ENCODE results near the gene LRIT1. TPM values are rescaled to one million over a fixed set of nuclear protein-coding genes. Genes with fewer than 3 reads are reported as not detected.
A peak's percentile ranks its signal among the peaks of the same experiment; 100 is the strongest.

The LRIT1 gene
- total and polyA plus RNA-seq, 2 of the 8 experiments (the other 6 are each of a cell fraction or from before 2014, with no cell fraction given), result 0.03 TPM; not detected in 1

- Histone ChIP-seq H3K14ac (ENCODE audit: insufficient read length) (no peak overlapping the region), H3K4me2 (ENCODE audit: insufficient read depth in 1 of 2, low read depth in 2 of 2, low read length in 2 of 2) (no peak overlapping the region), H3K27ac (ENCODE audit: low read depth, low read length) (no peak overlapping the region), H2BK5ac (ENCODE audit: low read depth, low read length) (no peak overlapping the region), H3K4ac (replicated peaks; ENCODE audit: insufficient read length, low read depth, low read length) (no peak overlapping the region), H3K79me2 (ENCODE audit: control insufficient read depth in 1 of 2, insufficient read depth in 2 of 2, low read length in 2 of 2) (no peaks in the 10 kb centered on the region), H2BK15ac (ENCODE audit: low read length) (no peak overlapping the region), H2AK5ac (ENCODE audit: low read depth, low read length) (no peak overlapping the region), H3K79me1 (ENCODE audit: low read depth, low read length) (no peaks in the 10 kb centered on the region), H4K8ac (ENCODE audit: extremely low read depth, insufficient read depth, low read length) (no peak overlapping the region), H3K23ac (ENCODE audit: insufficient read length) (no peak overlapping the region), H2AFZ (ENCODE audit: low read length) (no peak overlapping the region), H3K4me1 (replicated peaks in 1 of 4; ENCODE audit: control insufficient read depth in 3 of 4, insufficient read depth in 4 of 4, low read length in 3 of 4) (no peaks in the 10 kb centered on the region), H3K18ac (ENCODE audit: extremely low read depth, low read length) (no peak overlapping the region), H3K23me2 (ENCODE audit: low read depth, low read length) (no peaks in the 10 kb centered on the region), H3K4me3 (ENCODE audit: extremely low read depth in 1 of 4, insufficient read depth in 2 of 4, low read depth in 3 of 4, low read length in 4 of 4) (no peak overlapping the region), H3K36me3 (ENCODE audit: control insufficient read depth in 2 of 4, insufficient read depth in 4 of 4, low read length in 3 of 4) (no peaks in the 10 kb centered on the region), H4K20me1 (replicated peaks in 1 of 2; ENCODE audit: control insufficient read depth in 1 of 2, insufficient read depth in 2 of 2, low read length in 2 of 2) (no peaks in the 10 kb centered on the region), H4K91ac (replicated peaks; ENCODE audit: insufficient read length, low read length) (no peak overlapping the region), H3K9me3 (ENCODE audit: insufficient read depth in 2 of 2, low read depth in 1 of 2, low read length in 1 of 2) (peaks cover 0 to 4% of the 10 kb centered on the region in 2 experiments; a peak in 1 of 4 replicates), H3K27me3 (replicated peaks in 1 of 4; ENCODE audit: control insufficient read depth in 3 of 4, extremely low read depth in 1 of 4, insufficient read depth in 3 of 4, low read length in 3 of 4) (peaks cover 0 to 6% (median 5%) of the 10 kb centered on the region in 4 experiments; a peak in 6 of 7 replicates), H3K56ac (replicated peaks; ENCODE audit: insufficient read length, low read depth, low read length) (no peak overlapping the region), H4K5ac (ENCODE audit: insufficient read length, low read depth, low read length) (no peak overlapping the region), H3K9ac (replicated peaks in 1 of 4; ENCODE audit: extremely low read depth in 1 of 4, low read depth in 3 of 4, low read length in 3 of 4) (no peak overlapping the region), H2BK20ac (ENCODE audit: low read length) (no peak overlapping the region), H2BK12ac (ENCODE audit: low read depth, low read length) (no peak overlapping the region), H2BK120ac (replicated peaks; ENCODE audit: low read depth, low read length) (no peak overlapping the region)
- TF ChIP-seq PHF8 (conservative IDR thresholded peaks at IDR 0.05; ENCODE audit: low read depth, low read length) (no peak), HDAC6 (IDR thresholded peaks at IDR 0.05; ENCODE audit: low read depth, low read length) (no peak), TEAD4 (IDR thresholded peaks at IDR 0.05; ENCODE audit: low read depth, low read length) (no peak), SUZ12 (IDR thresholded peaks at IDR 0.05; ENCODE audit: low read length) (no peak), CTCF (IDR thresholded peaks at IDR 0.05; ENCODE audit: control extremely low read depth in 1 of 3, insufficient read depth in 1 of 3, low read depth in 1 of 3, low read length in 3 of 3) (no peak), CREB1 (IDR thresholded peaks at IDR 0.05) (no peak), RFX5 (IDR thresholded peaks at IDR 0.05; ENCODE audit: borderline replicate concordance, low read depth, low read length) (no peak), BRCA1 (IDR thresholded peaks at IDR 0.05; ENCODE audit: low read depth, low read length) (no peak), CEBPB (IDR thresholded peaks at IDR 0.05; ENCODE audit: low read depth, low read length) (no peak), POLR2A (IDR thresholded peaks at IDR 0.05; ENCODE audit: control extremely low read depth in 1 of 2, low read depth in 2 of 2, low read length in 2 of 2) (no peak)
- no peak for FAIRE-seq
- POLR2A ChIA-PET (ENCODE audit: partially characterized antibody), result no interaction called here
- CTCF ChIA-PET (ENCODE audit: partially characterized antibody), result interaction anchor here (0.6 to 15.5 kb wide), 7 partner anchors 19 to 281 kb away, joined by 3 to 558 read pairs (median 5); no protein-coding TSS in a partner anchor
- peak in 1 of 2 experiments; percentile 34 for DNase-seq (ENCODE audit: low read depth in 1 of 2, low spot score in 2 of 2)
- whole genome bisulfite sequencing, 2 experiments (ENCODE audit: extremely low coverage in 1 of 2, insufficient coverage in 1 of 2, insufficient read length in 1 of 2, insufficient replicate concordance in 2 of 2, low coverage in 1 of 2, low lambda C conversion rate in 2 of 2, missing lambda C conversion rate in 1 of 2), result 85% methylated on average over 7 of the region's 7 CpGs; no CpG with 5 or more reads in 1 of the 2 experiments
Measured at GRCh38 chr10:84261236-84261915, 20.0 kb upstream of the LRIT1 start.
